ENCODE data around the gene OR13C8. TPM values are rescaled to one million over a fixed set of nuclear protein-coding genes. Genes with fewer than 3 reads are reported as not detected.
"Not testable (repeated sequence)": the region's sequence is repeated elsewhere in the genome, so short reads cannot be mapped to it uniquely, and the experiment has no call there.

The OR13C8 gene
- not detected for total RNA-seq
- polyA plus RNA-seq: not detected

- TF ChIP-seq HNF4A (conservative IDR thresholded peaks at IDR 0.05) (no peak), RAD21 (IDR thresholded peaks at IDR 0.05) (no peak), MAX (IDR thresholded peaks at IDR 0.05) (no peak), HNF4G (IDR thresholded peaks at IDR 0.05) (no peak), JUND (IDR thresholded peaks at IDR 0.05) (no peak), FOXA2 (IDR thresholded peaks at IDR 0.05) (no peak), TAF1 (conservative IDR thresholded peaks at IDR 0.05) (no peak), FOXA1 (IDR thresholded peaks at IDR 0.05) (no peak), NR2F2 (IDR thresholded peaks at IDR 0.05) (no peak)
- TF ChIP-seq, protein P1, sequence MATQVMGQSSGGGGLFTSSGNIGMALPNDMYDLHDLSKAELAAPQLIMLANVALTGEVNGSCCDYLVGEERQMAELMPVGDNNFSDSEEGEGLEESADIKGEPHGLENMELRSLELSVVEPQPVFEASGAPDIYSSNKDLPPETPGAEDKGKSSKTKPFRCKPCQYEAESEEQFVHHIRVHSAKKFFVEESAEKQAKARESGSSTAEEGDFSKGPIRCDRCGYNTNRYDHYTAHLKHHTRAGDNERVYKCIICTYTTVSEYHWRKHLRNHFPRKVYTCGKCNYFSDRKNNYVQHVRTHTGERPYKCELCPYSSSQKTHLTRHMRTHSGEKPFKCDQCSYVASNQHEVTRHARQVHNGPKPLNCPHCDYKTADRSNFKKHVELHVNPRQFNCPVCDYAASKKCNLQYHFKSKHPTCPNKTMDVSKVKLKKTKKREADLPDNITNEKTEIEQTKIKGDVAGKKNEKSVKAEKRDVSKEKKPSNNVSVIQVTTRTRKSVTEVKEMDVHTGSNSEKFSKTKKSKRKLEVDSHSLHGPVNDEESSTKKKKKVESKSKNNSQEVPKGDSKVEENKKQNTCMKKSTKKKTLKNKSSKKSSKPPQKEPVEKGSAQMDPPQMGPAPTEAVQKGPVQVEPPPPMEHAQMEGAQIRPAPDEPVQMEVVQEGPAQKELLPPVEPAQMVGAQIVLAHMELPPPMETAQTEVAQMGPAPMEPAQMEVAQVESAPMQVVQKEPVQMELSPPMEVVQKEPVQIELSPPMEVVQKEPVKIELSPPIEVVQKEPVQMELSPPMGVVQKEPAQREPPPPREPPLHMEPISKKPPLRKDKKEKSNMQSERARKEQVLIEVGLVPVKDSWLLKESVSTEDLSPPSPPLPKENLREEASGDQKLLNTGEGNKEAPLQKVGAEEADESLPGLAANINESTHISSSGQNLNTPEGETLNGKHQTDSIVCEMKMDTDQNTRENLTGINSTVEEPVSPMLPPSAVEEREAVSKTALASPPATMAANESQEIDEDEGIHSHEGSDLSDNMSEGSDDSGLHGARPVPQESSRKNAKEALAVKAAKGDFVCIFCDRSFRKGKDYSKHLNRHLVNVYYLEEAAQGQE (IDR thresholded peaks at IDR 0.05): no peak
- no peaks in the 10 kb centered on the region for H3K27me3 ChIP-seq (ENCODE audit: control insufficient read depth in 4 of 4, insufficient read depth in 4 of 4, low read length in 3 of 4)
- no peaks in the 10 kb centered on the region for H3K36me3 ChIP-seq (ENCODE audit: control insufficient read depth in 4 of 4, insufficient read depth in 3 of 4, low read depth in 1 of 4, low read length in 3 of 4)
- no peak within 1 kb of the TSS for H3K27ac ChIP-seq (ENCODE audit: low read depth in 1 of 2, low read length in 2 of 2)
- peaks cover 0 to 8% (median 5%) of the 10 kb centered on the region in 4 donors for H3K9me3 ChIP-seq (ENCODE audit: control insufficient read depth in 4 of 4, low read length in 3 of 4)
- WGBS: 82% methylated on average over 4 of the region's 4 CpGs
- no peaks in the 10 kb centered on the region for H3K4me1 ChIP-seq (ENCODE audit: control insufficient read depth in 4 of 4, insufficient read depth in 4 of 4, low read length in 3 of 4)
- DNase-seq (ENCODE audit: low spot score): no peak
- H3K9ac ChIP-seq (ENCODE audit: low read depth in 1 of 2, low read length in 2 of 2): no peak within 1 kb of the TSS
- H3K4me3 ChIP-seq (ENCODE audit: low read depth in 1 of 3, low read length in 3 of 3): no peak within 1 kb of the TSS
Observed at GRCh38 chr9:104568868-104569267, at the start of gene OR13C8. TSS of gene OR13C8 (plus strand) at chr9:104569168. CDS start at chr9:104569168, 0 bp downstream.

- not testable (repeated sequence) for H3K4me3 ChIP-seq (ENCODE audit: low read depth in 1 of 3, low read length in 3 of 3); H3K9ac ChIP-seq (ENCODE audit: low read depth in 1 of 2, low read length in 2 of 2); DNase-seq (ENCODE audit: low spot score); H3K27ac ChIP-seq (ENCODE audit: low read depth in 1 of 2, low read length in 2 of 2); H3K36me3 ChIP-seq (ENCODE audit: control insufficient read depth in 4 of 4, insufficient read depth in 3 of 4, low read depth in 1 of 4, low read length in 3 of 4); H3K9me3 ChIP-seq (ENCODE audit: control insufficient read depth in 4 of 4, low read length in 3 of 4); H3K27me3 ChIP-seq (ENCODE audit: control insufficient read depth in 4 of 4, insufficient read depth in 4 of 4, low read length in 3 of 4); H3K4me1 ChIP-seq (ENCODE audit: control insufficient read depth in 4 of 4, insufficient read depth in 4 of 4, low read length in 3 of 4)
- WGBS: 79% methylated on average over 10 of the region's 10 CpGs
Observed at GRCh38 chr9:104520241-104520640, 48.7 kb upstream of the OR13C8 start.

GRCh38 chr9:104527109-104527508 is 41.9 kb upstream of the OR13C8 start, which contains the start of gene OR13C4:
TSS of gene OR13C4 (minus strand) at chr9:104527209. CDS start at chr9:104527209, 0 bp downstream.
- no peak within 1 kb of the TSS for H3K9ac ChIP-seq (ENCODE audit: low read depth in 1 of 2, low read length in 2 of 2)
- no peak for DNase-seq (ENCODE audit: low spot score)
- H3K27me3 ChIP-seq (ENCODE audit: control insufficient read depth in 4 of 4, insufficient read depth in 4 of 4, low read length in 3 of 4): no peaks in the 10 kb centered on the region
- H3K4me1 ChIP-seq (ENCODE audit: control insufficient read depth in 4 of 4, insufficient read depth in 4 of 4, low read length in 3 of 4): no peaks in the 10 kb centered on the region
- no peaks in the 10 kb centered on the region for H3K36me3 ChIP-seq (ENCODE audit: control insufficient read depth in 4 of 4, insufficient read depth in 3 of 4, low read depth in 1 of 4, low read length in 3 of 4)
- no peak within 1 kb of the TSS for H3K4me3 ChIP-seq (ENCODE audit: low read depth in 1 of 3, low read length in 3 of 3)
- H3K9me3 ChIP-seq (ENCODE audit: control insufficient read depth in 4 of 4, low read length in 3 of 4): no peaks in the 10 kb centered on the region
- H3K27ac ChIP-seq (ENCODE audit: low read depth in 1 of 2, low read length in 2 of 2): no peak within 1 kb of the TSS
- TF ChIP-seq RAD21 (IDR thresholded peaks at IDR 0.05) (no peak), TAF1 (conservative IDR thresholded peaks at IDR 0.05) (no peak), HNF4G (IDR thresholded peaks at IDR 0.05) (no peak), EGR1 (IDR thresholded peaks at IDR 0.05; ENCODE audit: low read depth in 2 of 2) (no peak), SP1 (IDR thresholded peaks at IDR 0.05) (no peak), RXRA (IDR thresholded peaks at IDR 0.05) (no peak), NR2F2 (IDR thresholded peaks at IDR 0.05) (no peak), HNF4A (conservative IDR thresholded peaks at IDR 0.05) (no peak), GABPA (IDR thresholded peaks at IDR 0.05 in 1 of 2, conservative IDR thresholded peaks at IDR 0.05 in 1 of 2) (no peak), MAX (IDR thresholded peaks at IDR 0.05) (no peak), FOXA2 (IDR thresholded peaks at IDR 0.05) (no peak), CTCF (IDR thresholded peaks at IDR 0.05; ENCODE audit: low read depth, low read length, missing input control) (no peak), JUND (IDR thresholded peaks at IDR 0.05) (no peak), YY1 (IDR thresholded peaks at IDR 0.05) (no peak), FOXA1 (IDR thresholded peaks at IDR 0.05) (no peak)
- TF ChIP-seq, protein P2, sequence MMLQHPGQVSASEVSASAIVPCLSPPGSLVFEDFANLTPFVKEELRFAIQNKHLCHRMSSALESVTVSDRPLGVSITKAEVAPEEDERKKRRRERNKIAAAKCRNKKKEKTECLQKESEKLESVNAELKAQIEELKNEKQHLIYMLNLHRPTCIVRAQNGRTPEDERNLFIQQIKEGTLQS (IDR thresholded peaks at IDR 0.05): no peak
- TF ChIP-seq, protein P1 (IDR thresholded peaks at IDR 0.05): no peak
